WI38 (cell line): ENCODE results near the gene BSND.
A peak's percentile ranks its signal among the peaks of the same experiment; 100 is the strongest.

ENCODE experiments used
- H3K4me3 ChIP-seq: 2 replicates; pipeline ENCODE4 v1.5.1; 2011; ENCODE audit warnings: low read depth, mild to moderate bottlenecking, control low read depth, low read length
- TF ChIP-seq, protein P1 (sequence below): IDR thresholded peaks from 2 replicates; pipeline ENCODE4 v1.5.1; 2012; ENCODE audit warnings: low read depth, mild to moderate bottlenecking, control low read depth, low read length

Gene BSND

DNA sequence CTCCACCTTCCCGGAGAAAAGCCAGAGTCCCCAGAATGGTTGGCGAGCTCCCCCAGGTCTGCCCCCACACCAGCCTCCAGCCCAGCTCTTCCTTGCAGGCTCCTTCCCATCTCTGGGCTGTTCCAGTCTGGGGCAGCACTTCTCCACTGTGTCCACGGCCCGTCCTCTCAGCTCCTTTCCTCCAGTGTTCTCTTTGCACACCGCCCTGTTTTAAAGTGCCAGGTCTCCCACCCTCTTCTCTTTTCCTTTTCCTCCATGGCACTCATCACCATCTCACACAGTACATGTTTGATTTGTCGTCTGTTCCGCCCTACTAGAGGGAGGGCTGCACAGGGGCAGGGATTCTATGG, 34.5 kb downstream of the BSND start:
- no peak overlapping the region for H3K4me3 ChIP-seq
- TF ChIP-seq, protein P1, sequence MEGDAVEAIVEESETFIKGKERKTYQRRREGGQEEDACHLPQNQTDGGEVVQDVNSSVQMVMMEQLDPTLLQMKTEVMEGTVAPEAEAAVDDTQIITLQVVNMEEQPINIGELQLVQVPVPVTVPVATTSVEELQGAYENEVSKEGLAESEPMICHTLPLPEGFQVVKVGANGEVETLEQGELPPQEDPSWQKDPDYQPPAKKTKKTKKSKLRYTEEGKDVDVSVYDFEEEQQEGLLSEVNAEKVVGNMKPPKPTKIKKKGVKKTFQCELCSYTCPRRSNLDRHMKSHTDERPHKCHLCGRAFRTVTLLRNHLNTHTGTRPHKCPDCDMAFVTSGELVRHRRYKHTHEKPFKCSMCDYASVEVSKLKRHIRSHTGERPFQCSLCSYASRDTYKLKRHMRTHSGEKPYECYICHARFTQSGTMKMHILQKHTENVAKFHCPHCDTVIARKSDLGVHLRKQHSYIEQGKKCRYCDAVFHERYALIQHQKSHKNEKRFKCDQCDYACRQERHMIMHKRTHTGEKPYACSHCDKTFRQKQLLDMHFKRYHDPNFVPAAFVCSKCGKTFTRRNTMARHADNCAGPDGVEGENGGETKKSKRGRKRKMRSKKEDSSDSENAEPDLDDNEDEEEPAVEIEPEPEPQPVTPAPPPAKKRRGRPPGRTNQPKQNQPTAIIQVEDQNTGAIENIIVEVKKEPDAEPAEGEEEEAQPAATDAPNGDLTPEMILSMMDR: no peak

DNA sequence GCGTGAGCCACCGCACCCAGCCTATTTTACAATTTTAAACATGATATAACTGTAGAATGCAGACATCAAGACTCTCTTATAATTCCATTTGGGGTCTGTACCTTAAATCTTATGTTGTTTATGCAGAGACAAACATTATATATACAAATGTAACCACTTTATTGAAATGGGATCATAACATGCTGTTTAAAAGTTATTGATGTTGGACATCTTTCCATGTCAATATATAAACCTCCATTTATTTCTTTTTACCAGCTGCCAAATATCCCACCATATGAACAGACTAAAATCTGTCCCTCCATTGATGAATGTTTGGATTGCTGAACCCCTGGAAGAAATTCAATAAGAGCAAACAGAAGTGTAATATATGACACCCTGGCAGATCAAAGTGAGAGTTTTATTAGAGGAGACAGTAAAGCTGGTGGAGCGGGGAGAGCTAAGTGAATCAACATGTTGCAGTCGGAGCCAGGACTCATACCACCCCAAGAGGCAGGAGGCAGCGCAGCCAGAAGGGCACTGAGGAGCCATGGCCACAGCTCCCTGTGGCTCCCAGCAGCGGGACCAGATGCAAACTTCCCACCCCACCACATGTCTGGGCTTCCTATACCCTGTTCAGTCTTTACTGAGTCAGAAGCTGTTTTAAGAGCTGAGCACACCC, 35.9 kb downstream of the BSND start:
- no peak overlapping the region for H3K4me3 ChIP-seq
- TF ChIP-seq, protein P1: no peak

DNA sequence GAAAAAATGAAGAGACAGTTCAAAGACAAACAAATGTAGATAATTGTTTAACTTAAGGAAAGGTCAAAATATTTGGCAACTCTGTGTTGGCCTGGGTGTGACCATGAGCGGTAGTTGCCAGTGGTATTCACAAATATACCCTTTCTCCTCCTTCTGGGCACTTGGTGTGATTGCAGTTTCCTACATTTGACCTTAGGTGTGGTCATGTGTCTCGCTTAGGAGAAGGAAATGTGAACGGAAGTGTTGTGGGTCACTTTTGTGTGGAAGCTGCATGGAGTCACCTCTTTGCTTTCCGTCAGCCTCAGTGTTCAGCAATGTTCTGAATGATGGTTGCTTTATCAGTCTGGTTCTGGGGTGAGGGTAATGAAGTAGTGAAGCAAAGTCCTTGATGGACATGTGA, 37.2 kb downstream of the BSND start:
- H3K4me3 ChIP-seq: no peak overlapping the region
- TF ChIP-seq, protein P1: no peak

DNA sequence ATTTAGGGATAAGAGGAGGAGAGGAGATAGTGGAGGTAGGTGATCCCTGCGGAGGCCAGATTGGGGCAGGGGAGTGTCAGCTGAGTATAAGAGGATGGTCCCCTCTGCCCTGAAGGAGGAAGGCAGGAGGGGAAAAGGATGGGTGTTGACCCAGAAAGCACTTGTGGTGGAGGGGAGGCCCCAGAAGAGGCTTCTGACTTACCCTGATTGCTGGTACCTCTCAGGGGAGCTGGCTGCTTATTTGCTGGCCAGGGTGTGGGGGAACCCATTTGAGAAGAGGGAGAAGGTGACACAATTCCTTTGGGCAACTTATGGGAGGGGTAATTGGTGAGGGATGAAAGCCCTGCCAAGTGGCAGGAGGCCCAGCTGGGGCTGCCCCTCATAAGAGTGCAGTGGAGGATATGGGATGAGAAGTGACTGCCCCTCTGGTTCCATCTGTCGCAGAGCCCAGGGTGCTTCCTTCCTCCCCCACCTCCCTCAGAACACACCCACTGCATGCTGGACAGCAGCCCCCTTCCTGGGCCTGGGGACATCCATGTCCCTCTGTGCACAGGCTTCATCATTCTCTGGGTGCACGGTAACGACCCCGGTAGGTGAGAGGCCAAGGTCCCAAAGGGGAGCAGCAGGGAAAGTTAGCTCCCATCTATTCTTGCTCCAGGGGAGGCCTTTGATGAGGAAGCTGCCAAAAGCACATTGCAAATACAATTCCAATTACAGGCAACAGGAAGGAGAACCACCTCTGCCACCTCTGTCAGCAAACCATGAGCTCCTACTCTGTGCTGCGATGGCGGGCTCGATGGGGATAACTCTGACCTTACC, 39.2 kb downstream of the BSND start:
- TF ChIP-seq, protein P1: no peak
- no peak overlapping the region for H3K4me3 ChIP-seq

DNA sequence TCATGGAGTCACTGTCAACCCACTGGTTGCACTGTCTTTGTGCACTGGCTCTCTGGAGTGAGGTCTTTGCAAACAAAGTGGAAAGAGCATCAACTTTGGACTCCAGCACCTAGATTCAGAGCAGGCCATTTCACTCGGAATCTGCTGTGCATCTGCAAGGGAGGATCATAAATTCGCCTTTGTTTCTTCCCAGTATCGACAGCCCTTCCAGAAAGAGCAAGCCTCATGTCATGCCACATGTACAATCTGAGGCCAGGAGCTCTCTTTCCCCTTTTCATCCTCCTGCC, 39.8 kb downstream of the BSND start:
- no peak overlapping the region for H3K4me3 ChIP-seq
- TF ChIP-seq, protein P1: no peak

DNA sequence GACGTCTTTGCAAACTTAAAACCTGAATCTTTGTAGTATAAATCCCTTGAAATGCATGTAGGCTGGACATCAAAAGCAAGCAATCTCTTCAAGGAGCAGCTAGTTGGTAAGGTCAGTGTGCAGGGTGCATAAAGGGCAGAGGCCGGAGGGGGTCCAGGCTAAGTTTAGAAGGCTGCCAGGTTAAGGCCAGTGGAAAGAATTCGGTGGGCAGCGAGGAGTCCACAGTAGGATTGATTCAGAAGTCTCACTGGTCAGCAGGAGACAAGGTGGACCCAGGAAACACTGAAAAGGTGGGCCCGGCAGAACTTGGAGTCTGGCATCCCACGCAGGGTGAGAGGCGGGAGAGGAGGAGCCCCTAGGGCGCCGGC, 40.2 kb downstream of the BSND start:
- no peak overlapping the region for H3K4me3 ChIP-seq
- TF ChIP-seq, protein P1: no peak

DNA sequence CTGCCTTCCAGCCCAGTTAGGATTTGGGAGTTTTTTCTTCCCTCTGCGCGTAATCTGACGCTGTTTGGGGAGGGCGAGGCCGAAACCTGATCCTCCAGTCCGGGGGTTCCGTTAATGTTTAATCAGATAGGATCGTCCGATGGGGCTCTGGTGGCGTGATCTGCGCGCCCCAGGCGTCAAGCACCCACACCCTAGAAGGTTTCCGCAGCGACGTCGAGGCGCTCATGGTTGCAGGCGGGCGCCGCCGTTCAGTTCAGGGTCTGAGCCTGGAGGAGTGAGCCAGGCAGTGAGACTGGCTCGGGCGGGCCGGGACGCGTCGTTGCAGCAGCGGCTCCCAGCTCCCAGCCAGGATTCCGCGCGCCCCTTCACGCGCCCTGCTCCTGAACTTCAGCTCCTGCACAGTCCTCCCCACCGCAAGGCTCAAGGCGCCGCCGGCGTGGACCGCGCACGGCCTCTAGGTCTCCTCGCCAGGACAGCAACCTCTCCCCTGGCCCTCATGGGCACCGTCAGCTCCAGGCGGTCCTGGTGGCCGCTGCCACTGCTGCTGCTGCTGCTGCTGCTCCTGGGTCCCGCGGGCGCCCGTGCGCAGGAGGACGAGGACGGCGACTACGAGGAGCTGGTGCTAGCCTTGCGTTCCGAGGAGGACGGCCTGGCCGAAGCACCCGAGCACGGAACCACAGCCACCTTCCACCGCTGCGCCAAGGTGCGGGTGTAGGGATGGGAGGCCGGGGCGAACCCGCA, 40.8 kb downstream of the BSND start, which contains the start of gene PCSK9:
Gene PCSK9 (plus strand): TSS at position 207 of the 741 bp plus-strand sequence. CDS start 290 bp downstream, at position 497.
- TF ChIP-seq, protein P1: no peak
- H3K4me3 ChIP-seq: peak within 1 kb of the TSS; percentile 24
